ENCODE results near the gene COPS9.

- TF ChIP-seq, protein P1, sequence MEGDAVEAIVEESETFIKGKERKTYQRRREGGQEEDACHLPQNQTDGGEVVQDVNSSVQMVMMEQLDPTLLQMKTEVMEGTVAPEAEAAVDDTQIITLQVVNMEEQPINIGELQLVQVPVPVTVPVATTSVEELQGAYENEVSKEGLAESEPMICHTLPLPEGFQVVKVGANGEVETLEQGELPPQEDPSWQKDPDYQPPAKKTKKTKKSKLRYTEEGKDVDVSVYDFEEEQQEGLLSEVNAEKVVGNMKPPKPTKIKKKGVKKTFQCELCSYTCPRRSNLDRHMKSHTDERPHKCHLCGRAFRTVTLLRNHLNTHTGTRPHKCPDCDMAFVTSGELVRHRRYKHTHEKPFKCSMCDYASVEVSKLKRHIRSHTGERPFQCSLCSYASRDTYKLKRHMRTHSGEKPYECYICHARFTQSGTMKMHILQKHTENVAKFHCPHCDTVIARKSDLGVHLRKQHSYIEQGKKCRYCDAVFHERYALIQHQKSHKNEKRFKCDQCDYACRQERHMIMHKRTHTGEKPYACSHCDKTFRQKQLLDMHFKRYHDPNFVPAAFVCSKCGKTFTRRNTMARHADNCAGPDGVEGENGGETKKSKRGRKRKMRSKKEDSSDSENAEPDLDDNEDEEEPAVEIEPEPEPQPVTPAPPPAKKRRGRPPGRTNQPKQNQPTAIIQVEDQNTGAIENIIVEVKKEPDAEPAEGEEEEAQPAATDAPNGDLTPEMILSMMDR (optimal IDR thresholded peaks at IDR 0.05 in 1 of 3, IDR thresholded peaks at IDR 0.05 in 1 of 3, conservative IDR thresholded peaks at IDR 0.05 in 1 of 3; ENCODE audit: extremely low read depth in 1 of 3, insufficient read depth in 2 of 3, low read length in 3 of 3), result no peak
- TF ChIP-seq EZH2 (IDR thresholded peaks at IDR 0.05; ENCODE audit: low read length), result no peak
These were observed 8.7 kb upstream of the COPS9 start for GRCh38 chr2:240144649-240145261.

Data from keratinocyte (primary cell).